PC-3 (cell line): Measurements from ENCODE around the gene AWAT2. TPM values are rescaled to one million over a fixed set of nuclear protein-coding genes. Genes with fewer than 3 reads are reported as not detected.

ENCODE experiments used
- ATAC-seq: fragments of 200-7000 bp; cut with Tn5 transposase; 2 replicates; pipeline ENCODE4 v1.9.1; 2020; ENCODE audit warnings: mild to moderate bottlenecking, moderate library complexity
- BruUV-seq: library from RNA; stranded (reverse); fragments of 400-500 nt; replicated peaks from 2 replicates; lab custom pipeline; 2021; lab: Mats Ljungman, UMichigan
- CTCF ChIA-PET: fragments of 300-600 bp; sonication (Branson Sonifier 250); formaldehyde crosslinking; loops from one replicate; lab custom pipeline; 2022; ENCODE audit warnings: antibody characterized with exemption; lab: Charles Lee
- POLR2A ChIA-PET: fragments of 300-600 bp; sonication (Branson Sonifier 250); formaldehyde crosslinking; loops from one replicate; lab custom pipeline; 2022; ENCODE audit warnings: antibody characterized with exemption; ENCODE audit not compliant: unreplicated experiment; lab: Charles Lee
- DNase-seq: peaks from one replicate; pipeline ENCODE4 v3.0.0-alpha.2; 2015
- H2AFZ ChIP-seq: fragments of 300-600 bp; sonication (generic); 2 replicates; pipeline ENCODE4 v1.6.0; 2016; ENCODE audit warnings: antibody characterized with exemption, low read length
- H3F3A ChIP-seq: fragments of 300-600 bp; sonication (generic); one replicate; pipeline ENCODE4 v1.6.0; 2017; ENCODE audit warnings: antibody characterized with exemption, low read length, control low read depth, mild to moderate bottlenecking; ENCODE audit not compliant: unreplicated experiment
- H3K27ac ChIP-seq: fragments of 300-600 bp; sonication (generic); 2 replicates; pipeline ENCODE4 v1.5.1; 2016; ENCODE audit warnings: mild to moderate bottlenecking, low read length
- H3K27me3 ChIP-seq: fragments of 300-600 bp; sonication (generic); 2 replicates; pipeline ENCODE4 v1.6.1; 2016; ENCODE audit warnings: low read length, mixed read lengths
- H3K36me3 ChIP-seq: fragments of 300-600 bp; sonication (generic); 2 replicates; pipeline ENCODE4 v1.6.1; 2016; ENCODE audit warnings: low read depth, mixed run types, low read length, mixed read lengths
- H3K4me1 ChIP-seq: fragments of 300-600 bp; sonication (generic); 2 replicates; pipeline ENCODE4 v1.5.1; 2016; ENCODE audit warnings: low read length; ENCODE audit not compliant: insufficient read depth
- H3K4me2 ChIP-seq: fragments of 300-600 bp; sonication (generic); 2 replicates; pipeline ENCODE4 v1.6.0; 2016; ENCODE audit warnings: low read length
- H3K4me3 ChIP-seq: fragments of 300-600 bp; sonication (generic); 2 replicates; pipeline ENCODE4 v1.5.1; 2016; ENCODE audit warnings: mild to moderate bottlenecking, low read length, mixed read lengths
- H3K79me2 ChIP-seq: fragments of 300-600 bp; sonication (generic); 2 replicates; pipeline ENCODE4 v1.6.1; 2017; ENCODE audit warnings: low read length, mixed read lengths
- H3K9ac ChIP-seq: fragments of 300-600 bp; sonication (generic); 2 replicates; pipeline ENCODE4 v1.6.0; 2016; ENCODE audit warnings: mild to moderate bottlenecking, low read length
- H3K9me2 ChIP-seq: fragments of 300-600 bp; sonication (generic); replicated peaks from 2 replicates; pipeline ENCODE4 v1.6.1; 2016; ENCODE audit warnings: mixed run types, low read length, mixed read lengths
- H3K9me3 ChIP-seq: fragments of 300-600 bp; sonication (generic); 2 replicates; pipeline ENCODE4 v1.6.1; 2016; ENCODE audit warnings: low read length, mixed read lengths
- H4K20me1 ChIP-seq: fragments of 300-600 bp; sonication (generic); 2 replicates; pipeline ENCODE4 v1.6.1; 2016; ENCODE audit warnings: low read length, mixed read lengths
- CTCF ChIP-seq: fragments of 300-600 bp; sonication (generic); conservative IDR thresholded peaks from 2 replicates; pipeline ENCODE4 v1.5.1; 2017; ENCODE audit warnings: antibody characterized with exemption, low read depth, mild to moderate bottlenecking, low read length
- EZH2 ChIP-seq: fragments of 300-600 bp; sonication (generic); IDR thresholded peaks from one replicate; pipeline ENCODE4 v1.6.1; 2017; ENCODE audit warnings: antibody characterized with exemption, mild to moderate bottlenecking, low read length; ENCODE audit not compliant: unreplicated experiment
- EZH2phosphoT487 ChIP-seq: fragments of 300-600 bp; sonication (generic); IDR thresholded peaks from 2 replicates; pipeline ENCODE4 v1.6.1; 2018; ENCODE audit warnings: mild to moderate bottlenecking, antibody characterized with exemption, low read length, borderline replicate concordance
- intact Hi-C: fragments of 100-400 bp; cut with micrococcal nuclease; formaldehyde crosslinking; loops from 2 replicates; pipeline ENCODE4 v1.9.0; 2023
- total RNA-seq: library from RNA; depleted of rRNA; stranded (reverse); fragments of >200 nt; gene quantifications from 2 replicates; pipeline ENCODE4 v1.2.3, GENCODE V29; 2014

The AWAT2 gene
- total RNA-seq, 1 experiment from 2014 or later: not detected

GRCh38 chrX:70062076-70062475 is 12.3 kb upstream of the AWAT2 start, which contains the start of gene OTUD6A:
TSS of gene OTUD6A (plus strand) at chrX:70062457. CDS start at chrX:70062525, 68 bp downstream.
- Histone ChIP-seq H2AFZ (no peak within 1 kb of the TSS), H3K4me2 (no peak within 1 kb of the TSS), H4K20me1 (no peaks in the 10 kb centered on the region), H3K9ac (no peak within 1 kb of the TSS), H3K4me1 (no peaks in the 10 kb centered on the region), H3K27me3 (no peaks in the 10 kb centered on the region), H3K27ac (no peak within 1 kb of the TSS), H3K9me2 (no peaks in the 10 kb centered on the region), H3K9me3 (no peaks in the 10 kb centered on the region), H3K4me3 (no peak within 1 kb of the TSS), H3F3A (no peaks in the 10 kb centered on the region), H3K79me2 (no peaks in the 10 kb centered on the region), H3K36me3 (no peaks in the 10 kb centered on the region)
- POLR2A ChIA-PET: no interaction called here
- DNase-seq (no peak), ATAC-seq (no peak)
- no TSS peak for BruUV-seq
- no peak for TF ChIP-seq EZH2phosphoT487
- no peak for TF ChIP-seq CTCF
- TF ChIP-seq EZH2: no peak
- intact Hi-C loops: no loop called here
- CTCF ChIA-PET: no interaction called here

GRCh38 chrX:70054391-70054790 is 4.7 kb upstream of the AWAT2 start:
- H3K27me3 ChIP-seq: no peaks in the 10 kb centered on the region
- H4K20me1 ChIP-seq: no peaks in the 10 kb centered on the region
- POLR2A ChIA-PET: no interaction called here
- no peaks in the 10 kb centered on the region for H3K9me3 ChIP-seq
- no peak overlapping the region for H3K9ac ChIP-seq
- CTCF ChIA-PET: no interaction called here
- H3K79me2 ChIP-seq: no peaks in the 10 kb centered on the region
- no peaks in the 10 kb centered on the region for H3K9me2 ChIP-seq
- BruUV-seq: no TSS peak
- H3K36me3 ChIP-seq: no peaks in the 10 kb centered on the region
- ATAC-seq (no peak), DNase-seq (no peak)
- TF ChIP-seq EZH2phosphoT487: no peak
- TF ChIP-seq CTCF: no peak
- TF ChIP-seq EZH2: no peak
- intact Hi-C loops: no loop called here
- no peak overlapping the region for H2AFZ ChIP-seq
- H3K4me2 ChIP-seq: no peak overlapping the region
- H3F3A ChIP-seq: no peaks in the 10 kb centered on the region
- H3K27ac ChIP-seq: no peak overlapping the region
- no peak overlapping the region for H3K4me3 ChIP-seq
- no peaks in the 10 kb centered on the region for H3K4me1 ChIP-seq

- Histone ChIP-seq H3K27me3 (no peaks in the 10 kb centered on the region), H3K27ac (no peak overlapping the region), H3K9me2 (no peaks in the 10 kb centered on the region), H2AFZ (no peak overlapping the region), H3K4me1 (no peaks in the 10 kb centered on the region), H3K9me3 (no peaks in the 10 kb centered on the region), H4K20me1 (no peaks in the 10 kb centered on the region), H3K4me3 (no peak overlapping the region), H3K36me3 (no peaks in the 10 kb centered on the region), H3K4me2 (no peak overlapping the region), H3K9ac (no peak overlapping the region), H3K79me2 (no peaks in the 10 kb centered on the region), H3F3A (no peaks in the 10 kb centered on the region)
- TF ChIP-seq EZH2 (no peak), CTCF (no peak), EZH2phosphoT487 (no peak)
- BruUV-seq: no TSS peak
- ATAC-seq: no peak
- CTCF ChIA-PET: no interaction called here
- intact Hi-C loops: no loop called here
- POLR2A ChIA-PET: no interaction called here
- no peak for DNase-seq
Observed at GRCh38 chrX:70052895-70053615, 3.3 kb upstream of the AWAT2 start.
